ENCODE data around the gene CRYZ. TPM values are rescaled to one million over a fixed set of nuclear protein-coding genes. Genes with fewer than 3 reads are reported as not detected.
A peak's percentile ranks its signal among the peaks of the same experiment; 100 is the strongest.

CRYZ gene
- total and polyA plus RNA-seq, 2 of the 8 experiments (the other 6 are each of a cell fraction or from before 2014, with no cell fraction given) = 20.5 to 43.8 TPM

GRCh38 chr1:74767490-74767889 lies 34.6 kb upstream of the CRYZ start:
- ChIA-PET CTCF (ENCODE audit: partially characterized antibody) (interaction anchor here (0.6 to 4.5 kb wide), 41 partner anchors 8 to 1149 kb away, joined by 3 to 42 read pairs (median 4); partner anchors contain the start of genes CRYZ and TYW3), POLR2A (ENCODE audit: partially characterized antibody) (no interaction called here)
- no peaks in the 10 kb centered on the region for H3K79me2 ChIP-seq (ENCODE audit: control insufficient read depth in 1 of 2, insufficient read depth in 2 of 2, low read length in 2 of 2)
- H3K27me3 ChIP-seq (replicated peaks in 1 of 4; ENCODE audit: control insufficient read depth in 3 of 4, extremely low read depth in 1 of 4, insufficient read depth in 3 of 4, low read length in 3 of 4) = no peaks in the 10 kb centered on the region
- H3K4me3 ChIP-seq (ENCODE audit: extremely low read depth in 1 of 4, insufficient read depth in 2 of 4, low read depth in 3 of 4, low read length in 4 of 4) = no peak overlapping the region
- no peak overlapping the region for H3K4ac ChIP-seq (replicated peaks; ENCODE audit: insufficient read length, low read depth, low read length)
- WGBS, 2 experiments (ENCODE audit: extremely low coverage in 1 of 2, insufficient coverage in 1 of 2, insufficient read length in 1 of 2, insufficient replicate concordance in 2 of 2, low coverage in 1 of 2, low lambda C conversion rate in 2 of 2, missing lambda C conversion rate in 1 of 2) = 71% methylated on average over 3 of the region's 3 CpGs; no CpG with 5 or more reads in 1 of the 2 experiments
- no peak overlapping the region for H2BK12ac ChIP-seq (ENCODE audit: low read depth, low read length)
- peak; percentile 29 to 57 for DNase-seq (ENCODE audit: low read depth in 1 of 2, low spot score in 2 of 2)
- no peak overlapping the region for H2BK20ac ChIP-seq (ENCODE audit: low read length)
- H3K23me2 ChIP-seq (ENCODE audit: low read depth, low read length) = no peaks in the 10 kb centered on the region
- no peak overlapping the region for H4K5ac ChIP-seq (ENCODE audit: insufficient read length, low read depth, low read length)
- no peak overlapping the region for H2AFZ ChIP-seq (ENCODE audit: low read length)
- H3K4me2 ChIP-seq (ENCODE audit: insufficient read depth in 1 of 2, low read depth in 2 of 2, low read length in 2 of 2) = no peak overlapping the region
- no peaks in the 10 kb centered on the region for H3K4me1 ChIP-seq (replicated peaks in 1 of 4; ENCODE audit: control insufficient read depth in 3 of 4, insufficient read depth in 4 of 4, low read length in 3 of 4)
- no peak overlapping the region for H3K27ac ChIP-seq (ENCODE audit: low read depth, low read length)
- H4K8ac ChIP-seq (ENCODE audit: extremely low read depth, insufficient read depth, low read length) = no peak overlapping the region
- H4K20me1 ChIP-seq (replicated peaks in 1 of 2; ENCODE audit: control insufficient read depth in 1 of 2, insufficient read depth in 2 of 2, low read length in 2 of 2) = no peaks in the 10 kb centered on the region
- H2AK5ac ChIP-seq (ENCODE audit: low read depth, low read length) = no peak overlapping the region
- H3K9me3 ChIP-seq (ENCODE audit: insufficient read depth in 2 of 2, low read depth in 1 of 2, low read length in 1 of 2) = no peaks in the 10 kb centered on the region
- no peak overlapping the region for H2BK5ac ChIP-seq (ENCODE audit: low read depth, low read length)
- no peaks in the 10 kb centered on the region for H3K79me1 ChIP-seq (ENCODE audit: low read depth, low read length)
- H3K56ac ChIP-seq (replicated peaks; ENCODE audit: insufficient read length, low read depth, low read length) = no peak overlapping the region
- no peak overlapping the region for H3K23ac ChIP-seq (ENCODE audit: insufficient read length)
- no peak overlapping the region for H4K91ac ChIP-seq (replicated peaks; ENCODE audit: insufficient read length, low read length)
- H2BK120ac ChIP-seq (replicated peaks; ENCODE audit: low read depth, low read length) = no peak overlapping the region
- no peak overlapping the region for H3K14ac ChIP-seq (ENCODE audit: insufficient read length)
- H3K18ac ChIP-seq (ENCODE audit: extremely low read depth, low read length) = no peak overlapping the region
- H3K36me3 ChIP-seq (ENCODE audit: control insufficient read depth in 2 of 4, insufficient read depth in 4 of 4, low read length in 3 of 4) = peaks cover 0 to 11% (median 2%) of the 10 kb centered on the region in 4 experiments; a peak in 2 of 8 replicates
- H3K9ac ChIP-seq (replicated peaks in 1 of 4; ENCODE audit: extremely low read depth in 1 of 4, low read depth in 3 of 4, low read length in 3 of 4) = no peak overlapping the region
- H2BK15ac ChIP-seq (ENCODE audit: low read length) = no peak overlapping the region
- FAIRE-seq = peak; percentile 24
- TF ChIP-seq USF2 (IDR thresholded peaks at IDR 0.05; ENCODE audit: low read length) (no peak), POLR2AphosphoS5 (IDR thresholded peaks at IDR 0.05; ENCODE audit: low read depth, low read length) (no peak), RBBP5 (IDR thresholded peaks at IDR 0.05; ENCODE audit: borderline replicate concordance, low read depth, low read length) (no peak), SAP30 (IDR thresholded peaks at IDR 0.05; ENCODE audit: insufficient read depth, insufficient replicate concordance, low read length) (no peak), TEAD4 (IDR thresholded peaks at IDR 0.05; ENCODE audit: low read depth, low read length) (0 out of 2 replicates have a peak, but pooled peaks have one; percentile 8), CTCF (IDR thresholded peaks at IDR 0.05; ENCODE audit: control extremely low read depth in 1 of 3, insufficient read depth in 1 of 3, low read depth in 1 of 3, low read length in 3 of 3) (peak; percentile 46 to 78 (median 67)), MAFK (IDR thresholded peaks at IDR 0.05; ENCODE audit: low read depth, low read length) (no peak), RAD21 (IDR thresholded peaks at IDR 0.05 in 1 of 2, conservative IDR thresholded peaks at IDR 0.05 in 1 of 2; ENCODE audit: low read depth in 2 of 2, low read length in 2 of 2) (peak; percentile 32 to 52), RFX5 (IDR thresholded peaks at IDR 0.05; ENCODE audit: borderline replicate concordance, low read depth, low read length) (no peak)
